Measurements from ENCODE around the gene POU5F1.
"Not testable (repeated sequence)": the region's sequence is repeated elsewhere in the genome, so short reads cannot be mapped to it uniquely, and the experiment has no call there.

Gene POU5F1

GRCh38 chr6:31189223-31189622 is 18.7 kb upstream of the POU5F1 start:
- DNase-seq, result not testable (repeated sequence)

DNA sequence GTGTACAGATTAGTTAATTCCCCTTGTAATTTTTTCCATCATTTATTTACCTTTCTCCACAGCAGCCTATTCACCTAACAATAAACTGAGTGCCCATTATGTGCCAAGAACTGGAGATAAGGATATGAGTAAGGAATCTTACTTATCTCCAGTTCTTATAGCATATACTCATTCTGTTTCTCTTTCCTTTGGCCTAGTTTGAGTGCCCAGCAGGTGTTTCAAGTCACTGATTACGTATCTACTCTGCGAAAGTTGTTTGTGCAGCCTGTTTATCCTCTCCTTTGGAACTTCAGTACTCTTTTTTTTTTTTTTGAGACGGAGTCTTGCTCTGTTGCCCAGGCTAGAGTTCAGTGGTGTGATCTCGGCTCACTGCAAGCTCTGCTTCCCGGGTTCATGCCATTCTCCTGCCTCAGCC is 17.3 kb upstream of the POU5F1 start:
- DNase-seq, result no peak

DNA sequence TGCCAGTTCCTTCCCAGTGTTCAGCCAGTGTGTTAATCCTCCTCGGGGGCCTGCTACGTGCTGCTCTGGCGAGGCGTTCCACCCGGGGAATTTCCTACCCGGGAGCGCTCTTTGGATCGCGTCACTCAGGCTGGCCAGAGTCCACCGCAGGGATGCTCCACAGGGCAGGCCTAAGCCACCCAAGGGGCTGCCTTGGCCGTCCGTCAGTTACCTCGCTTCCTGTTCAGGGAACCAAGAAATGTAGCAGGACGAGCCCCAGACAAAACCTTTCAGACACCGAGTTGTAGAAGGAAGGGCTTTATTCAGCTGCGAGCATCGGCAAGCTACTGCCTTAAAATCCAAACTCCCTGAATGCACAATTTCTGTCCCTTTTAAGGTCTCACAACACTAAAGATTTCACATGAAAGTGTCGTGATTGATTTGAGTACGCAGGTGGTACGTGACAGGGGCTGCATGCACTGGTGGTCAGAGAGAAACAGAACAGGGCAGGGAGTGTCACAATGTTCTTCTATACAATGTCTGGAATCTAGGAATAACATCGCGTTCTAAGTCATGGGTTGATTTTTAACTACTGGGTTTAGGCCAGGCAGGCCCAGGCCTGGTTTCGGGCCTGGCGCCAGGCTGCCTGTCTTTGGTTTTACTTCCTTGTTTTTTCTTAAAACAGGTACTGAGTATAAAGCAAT is 15.7 kb upstream of the POU5F1 start:
- no peak for DNase-seq

DNA sequence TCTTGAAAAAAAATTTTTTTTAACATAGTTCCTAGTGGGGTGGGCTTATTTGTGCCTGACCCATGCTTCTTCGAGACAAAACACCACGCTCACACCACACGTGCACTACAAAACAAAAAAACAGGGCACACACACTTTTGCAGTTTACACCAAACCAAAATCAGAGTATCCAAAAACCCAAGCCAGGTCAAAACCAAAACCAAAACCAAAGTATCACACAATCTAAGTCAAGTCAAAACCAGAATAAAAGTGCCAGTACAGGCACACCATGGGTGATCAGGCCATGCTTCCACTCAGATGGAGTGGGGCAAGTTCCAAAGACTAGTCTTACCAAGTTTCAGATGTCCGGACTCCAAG is 15.2 kb upstream of the POU5F1 start:
- DNase-seq, result not testable (repeated sequence)

DNA sequence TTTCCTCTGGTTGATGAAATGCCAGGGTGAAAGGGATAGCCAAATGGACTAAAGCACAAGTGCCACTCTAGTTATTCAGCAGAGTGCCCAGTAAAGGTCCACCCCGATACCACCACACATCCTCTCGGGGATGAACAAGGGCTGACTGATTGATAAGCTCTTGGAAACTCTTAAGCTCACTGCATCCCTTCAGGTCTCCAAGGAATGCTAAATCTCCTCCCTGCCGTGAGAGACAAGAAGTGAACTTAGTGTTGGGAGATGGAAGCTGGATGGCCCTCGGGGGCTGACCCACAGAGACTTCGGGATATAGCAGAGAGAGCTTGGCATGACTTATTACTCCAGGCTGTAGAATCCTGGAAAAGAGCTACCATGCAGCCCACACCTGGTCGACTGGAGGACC is 13.4 kb upstream of the POU5F1 start:
- DNase-seq, result not testable (repeated sequence)

DNA sequence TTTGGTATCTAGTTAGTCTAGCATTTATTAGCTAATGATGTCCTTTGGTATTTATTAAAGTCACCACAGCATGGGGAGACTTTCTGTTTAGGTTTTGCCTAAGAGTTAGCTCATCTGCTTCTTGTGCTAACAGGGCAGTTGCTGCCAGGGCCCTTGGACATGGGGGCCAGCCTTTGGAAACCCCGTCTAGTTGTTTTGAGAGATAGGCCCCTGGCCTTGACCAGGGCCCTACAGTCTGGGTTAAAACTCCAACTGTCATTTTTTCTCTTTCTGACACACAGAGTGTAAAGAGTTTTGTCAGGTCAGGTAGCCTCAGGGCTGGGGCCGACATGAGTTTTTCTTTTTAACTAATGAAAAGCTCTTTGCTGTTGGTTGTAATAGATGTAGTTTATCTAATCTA is 12.8 kb upstream of the POU5F1 start:
- DNase-seq, result not testable (repeated sequence)

GRCh38 chr6:31180500-31180899 is 10.0 kb upstream of the POU5F1 start:
- no peak for DNase-seq

GRCh38 chr6:31179896-31180295 is 9.4 kb upstream of the POU5F1 start:
- no peak for DNase-seq

DNA sequence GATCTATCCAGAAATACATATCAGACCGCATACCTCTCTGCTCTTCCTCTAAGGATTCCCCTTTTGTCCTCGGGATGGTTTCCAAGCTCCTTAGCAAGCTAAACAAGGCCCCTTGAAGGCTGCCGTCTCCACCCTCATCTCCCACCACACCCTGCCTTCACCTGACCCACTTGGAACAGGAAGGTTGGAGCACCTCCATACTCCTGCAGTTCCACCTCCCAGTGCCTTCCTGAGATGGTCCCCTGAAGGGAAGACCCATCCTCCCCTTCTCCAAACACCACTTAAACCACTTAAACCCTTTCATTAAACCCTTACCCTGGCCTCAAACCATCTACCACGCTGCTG is 8.5 kb upstream of the POU5F1 start:
- DNase-seq, result no peak

DNA sequence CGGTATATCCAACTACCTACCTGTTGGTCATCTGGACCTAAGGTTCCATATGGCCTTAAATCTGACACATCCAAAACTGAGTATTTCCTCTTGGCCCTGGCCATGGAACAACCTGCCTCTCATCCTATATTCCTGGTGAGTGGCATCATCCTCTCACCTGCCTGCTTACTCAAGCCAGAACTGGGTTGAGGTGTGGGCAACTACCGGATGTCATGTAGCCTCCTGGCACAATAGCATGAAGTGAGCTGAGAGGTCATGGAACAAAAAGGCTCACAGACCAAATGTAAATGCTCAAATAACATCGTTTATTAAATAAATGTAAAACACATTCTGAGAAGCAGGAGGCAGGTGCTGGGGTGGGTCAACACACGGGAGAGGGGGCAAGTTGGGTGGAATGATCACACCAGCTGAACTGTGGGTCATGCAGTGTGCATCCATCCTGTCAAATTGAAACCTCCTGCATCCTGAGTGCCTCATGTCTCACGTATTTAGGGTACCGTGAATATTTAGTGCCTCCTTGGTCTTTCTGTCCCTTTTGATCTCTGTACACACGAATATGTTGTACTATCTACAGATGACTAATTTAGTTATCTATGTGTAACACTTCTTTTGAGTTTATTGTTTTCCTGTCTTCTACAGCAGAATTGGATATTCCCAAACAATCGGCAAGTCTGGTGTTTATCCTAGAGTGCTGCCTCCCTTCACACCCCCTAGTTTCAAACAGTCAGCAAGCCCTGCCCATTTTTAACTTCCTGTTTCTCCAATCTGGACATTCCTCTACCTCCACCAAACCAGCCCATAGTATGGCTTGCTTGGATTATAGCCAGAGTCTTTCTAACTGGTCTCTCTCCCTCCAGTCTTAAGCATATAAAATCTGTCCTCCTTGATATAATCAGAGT is 7.9 kb upstream of the POU5F1 start:
- no peak for DNase-seq

DNA sequence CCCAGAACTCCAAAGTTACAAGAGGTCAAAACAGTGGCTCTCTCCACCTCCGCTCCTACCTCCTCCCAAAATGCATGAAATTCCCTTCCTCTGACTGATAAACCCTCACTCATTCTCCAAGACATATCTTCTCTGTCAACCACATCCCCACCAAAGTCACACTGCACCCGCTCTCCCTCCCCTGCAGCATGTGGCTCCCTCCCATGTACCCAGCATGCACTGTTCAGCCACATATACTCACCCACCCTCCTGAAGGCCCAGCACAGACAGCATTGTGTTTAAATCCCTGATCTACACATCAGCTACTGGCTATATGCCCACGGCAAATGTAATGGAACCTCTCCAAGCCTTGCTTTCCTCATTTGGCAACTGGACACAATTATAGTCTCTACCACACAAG is 5.5 kb upstream of the POU5F1 start:
- DNase-seq, result no peak

GRCh38 chr6:31174378-31174777 is 3.9 kb upstream of the POU5F1 start:
- DNase-seq, result no peak

DNA sequence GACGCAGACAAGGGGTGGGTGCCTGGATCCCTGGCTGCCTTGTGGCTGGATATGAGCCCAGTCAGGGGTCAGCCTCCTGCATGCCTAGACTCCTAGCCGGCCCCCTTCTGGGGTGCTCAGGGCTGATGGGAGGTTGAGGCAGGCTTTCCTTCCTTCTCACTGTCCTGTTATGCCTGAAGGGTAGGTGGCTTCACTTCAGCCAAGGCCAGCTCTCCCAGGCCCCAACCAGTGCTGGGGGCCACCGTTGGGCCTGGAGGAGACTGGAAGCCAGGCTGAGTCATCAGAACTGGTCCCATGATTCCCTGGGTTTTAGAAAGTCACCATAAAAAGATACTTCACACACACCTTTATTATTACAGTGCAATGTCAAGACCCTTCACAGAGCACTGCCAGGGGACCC is 2.9 kb upstream of the POU5F1 start:
- no peak for DNase-seq

DNA sequence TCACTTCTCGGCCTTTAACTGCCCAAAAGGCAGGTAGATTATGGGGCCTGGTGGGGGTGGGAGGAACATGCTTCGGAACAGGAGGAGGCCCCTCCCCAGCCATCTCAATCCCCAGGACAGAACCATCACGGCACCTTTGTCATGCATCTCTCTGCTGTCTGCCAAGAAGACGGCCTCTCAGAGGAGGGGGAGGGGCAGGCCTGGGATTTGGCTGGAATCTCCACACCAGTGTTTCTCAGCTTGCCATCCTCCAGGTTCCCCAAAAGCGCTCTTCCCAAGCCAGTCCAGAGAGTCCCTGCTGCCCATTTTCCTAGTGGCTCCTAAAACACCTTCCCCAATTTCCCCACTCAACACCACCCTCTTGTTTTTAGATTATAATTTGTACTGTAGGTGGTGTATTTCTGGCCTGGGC is 2.5 kb upstream of the POU5F1 start:
- no peak for DNase-seq

DNA sequence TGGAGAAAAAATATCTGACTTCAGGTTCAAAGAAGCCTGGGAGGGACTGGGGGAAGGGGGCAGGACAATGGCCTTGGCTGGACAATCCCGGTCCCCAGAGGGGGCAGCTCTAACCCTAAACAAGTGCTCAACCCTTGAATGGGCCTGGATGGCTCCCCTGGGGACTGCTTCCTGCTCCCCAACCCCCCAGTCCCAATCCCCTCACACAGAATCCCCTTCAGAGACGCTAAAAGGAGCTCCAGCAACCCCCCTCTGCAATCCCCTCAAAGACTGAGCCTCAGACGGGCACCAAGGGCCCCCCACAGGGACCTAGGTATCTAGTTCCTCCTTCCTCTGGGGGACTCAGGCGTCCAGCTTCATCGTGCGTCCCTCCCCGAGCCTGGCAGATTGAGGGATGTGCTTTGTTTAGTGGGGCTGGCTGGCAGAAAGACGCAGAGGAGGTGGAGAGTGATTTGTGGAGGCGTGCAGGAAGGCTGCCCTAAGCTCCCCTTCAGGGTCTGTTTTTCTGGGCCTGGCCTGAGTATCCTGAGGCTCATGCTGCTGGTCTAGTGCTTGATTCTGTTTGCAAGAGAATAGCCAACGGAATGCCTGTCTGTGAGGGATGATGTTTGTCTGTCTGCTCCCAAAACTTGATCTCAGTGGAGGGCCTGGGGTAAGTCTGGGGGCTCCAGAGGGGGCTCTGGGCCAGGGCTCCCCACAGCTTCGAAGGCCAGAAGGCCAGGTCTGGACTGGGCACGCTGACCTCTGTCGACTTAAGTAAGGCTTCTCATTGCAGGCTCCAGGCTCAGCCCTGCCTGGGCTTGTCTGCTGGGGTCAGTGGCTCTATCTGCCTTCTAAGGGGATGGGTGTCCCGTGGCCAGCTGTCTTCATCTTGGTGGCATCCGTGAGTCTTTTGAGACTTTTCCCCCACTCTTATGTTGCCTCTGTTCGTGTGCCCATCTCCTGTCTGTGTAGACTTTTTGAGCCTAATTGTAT is 1.7 kb upstream of the POU5F1 start:
- DNase-seq, result no peak

GRCh38 chr6:31170987-31171671 is 647 bp upstream of the POU5F1 start:
- no peak for DNase-seq

DNA sequence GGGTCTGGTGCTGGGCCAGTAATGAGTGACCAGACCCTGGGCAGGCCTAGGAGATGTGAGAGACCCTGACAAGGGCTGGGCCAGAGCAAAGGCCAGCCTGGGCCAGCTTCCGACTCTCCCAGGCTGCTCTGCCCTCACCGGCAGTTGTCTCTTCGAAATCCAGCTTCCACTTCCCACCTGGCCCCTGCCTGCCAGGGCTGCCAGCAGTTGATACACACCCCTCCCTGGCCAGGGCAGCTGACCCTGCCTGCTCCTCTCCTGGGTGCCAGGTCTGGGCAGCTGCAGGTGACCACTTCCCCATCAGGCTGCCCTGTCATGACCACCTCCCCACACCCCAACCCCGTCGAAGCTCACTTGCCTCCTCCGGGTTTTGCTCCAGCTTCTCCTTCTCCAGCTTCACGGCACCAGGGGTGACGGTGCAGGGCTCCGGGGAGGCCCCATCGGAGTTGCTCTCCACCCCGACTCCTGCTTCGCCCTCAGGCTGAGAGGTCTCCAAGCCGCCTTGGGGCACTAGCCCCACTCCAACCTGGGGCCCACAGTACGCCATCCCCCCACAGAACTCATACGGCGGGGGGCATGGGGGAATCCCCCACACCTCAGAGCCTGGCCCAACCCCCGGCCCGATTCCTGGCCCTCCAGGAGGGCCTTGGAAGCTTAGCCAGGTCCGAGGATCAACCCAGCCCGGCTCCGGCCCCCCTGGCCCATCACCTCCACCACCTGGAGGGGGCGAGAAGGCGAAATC is 453 bp downstream of the POU5F1 start:
- not testable (repeated sequence) for DNase-seq

GRCh38 chr6:31169123-31169857 is 1.2 kb downstream of the POU5F1 start:
- no peak for DNase-seq

DNA sequence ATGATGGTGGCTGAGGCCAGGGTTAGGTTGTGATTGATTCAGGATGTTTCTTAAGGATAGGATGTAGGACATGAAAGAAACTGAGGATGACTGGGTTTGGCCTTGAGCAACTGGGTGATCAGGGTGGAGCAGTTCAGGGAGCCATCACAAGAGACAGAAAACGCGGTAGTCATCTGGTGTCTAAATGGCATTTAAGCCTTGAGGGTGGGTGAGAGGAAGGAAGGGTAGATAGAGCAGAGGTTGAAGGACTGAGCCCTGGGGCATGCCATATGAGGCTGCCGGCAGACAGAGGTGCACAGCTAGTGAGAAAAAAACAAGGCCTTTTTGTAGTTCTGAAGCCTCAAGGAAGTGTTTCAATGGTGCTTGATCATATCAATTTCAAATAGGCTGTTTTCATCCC is 1.9 kb downstream of the POU5F1 start:
- no peak for DNase-seq

DNA sequence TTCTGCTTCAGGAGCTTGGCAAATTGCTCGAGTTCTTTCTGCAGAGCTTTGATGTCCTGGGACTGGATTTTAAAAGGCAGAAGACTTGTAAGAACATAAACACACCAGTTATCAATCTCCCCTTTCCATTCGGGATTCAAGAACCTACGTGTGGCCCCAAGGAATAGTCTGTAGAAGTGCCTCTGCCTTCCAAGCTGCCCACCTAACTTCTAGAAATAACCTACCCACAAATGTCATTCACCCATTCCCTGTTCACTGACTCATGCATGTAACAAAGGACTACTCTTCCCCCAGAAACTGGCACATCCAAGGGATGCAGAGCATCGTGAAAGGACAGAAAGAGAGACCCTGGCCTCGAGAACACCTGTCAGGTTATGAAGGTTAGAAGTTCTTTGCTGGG is 4.5 kb downstream of the POU5F1 start:
- DNase-seq, result no peak

All from DMS79 treated with DMSO at 0.1 percent for 48 hours (cell line).